ENCODE measurements around the gene MRPL19. TPM values are rescaled to one million over a fixed set of nuclear protein-coding genes. Genes with fewer than 3 reads are reported as not detected.
"Not testable (repeated sequence)": the region's sequence is repeated elsewhere in the genome, so short reads cannot be mapped to it uniquely, and the experiment has no call there.

The MRPL19 gene
- polyA plus RNA-seq, 1 donor (not counting 4 experiments of a cell fraction or from before 2014, with no cell fraction given): 84.0 TPM

DNA sequence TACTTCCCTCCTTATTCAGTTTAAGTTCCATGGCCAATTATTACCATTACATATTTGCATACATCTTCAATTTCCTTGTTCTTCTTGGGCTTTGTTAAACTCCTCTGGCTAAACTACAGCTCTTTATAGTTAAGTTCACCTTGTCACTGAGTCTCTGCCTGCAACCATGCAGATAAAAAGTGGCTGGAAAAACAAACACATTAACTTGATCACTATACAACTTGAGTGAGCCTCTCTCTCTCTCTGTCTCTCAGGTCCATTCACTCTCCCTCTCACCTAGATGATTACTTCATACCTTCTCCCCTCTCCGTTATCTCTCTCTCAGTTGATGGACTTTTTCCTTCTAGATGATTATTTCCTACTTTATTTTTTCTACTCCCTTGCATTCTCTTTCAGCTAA is 33.8 kb downstream of the MRPL19 start:
- dilution Hi-C loops (cut with MboI; ENCODE audit: extremely low pct_ligation_motif_present, low sequenced_read_pairs): no loop called here
- no peak for FAIRE-seq

DNA sequence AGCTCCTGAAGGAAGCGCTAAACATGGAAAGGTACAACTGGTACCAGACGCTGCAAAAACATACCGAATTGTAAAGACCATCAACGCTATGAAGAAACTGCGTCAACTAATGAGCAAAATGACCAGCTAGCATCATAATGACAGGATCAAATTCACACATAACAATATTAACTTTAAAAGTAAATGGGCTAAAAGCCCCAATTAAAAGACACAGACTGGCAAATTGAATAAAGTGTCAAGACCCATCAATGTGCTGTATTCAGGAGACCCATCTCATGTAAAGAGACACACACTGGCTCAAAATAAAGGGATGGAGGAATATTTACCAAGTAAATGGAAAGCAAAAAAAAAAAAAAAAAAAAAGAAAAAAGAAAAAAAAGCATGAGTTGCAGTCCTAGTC is 36.8 kb downstream of the MRPL19 start:
- H4K20me1 ChIP-seq (ENCODE audit: control insufficient read depth, extremely low read depth, insufficient read depth, low read length); H2AFZ ChIP-seq (ENCODE audit: control insufficient read depth, low read length); H3K36me3 ChIP-seq (ENCODE audit: control insufficient read depth in 2 of 2, extremely low read depth in 1 of 2, insufficient read depth in 2 of 2, low read length in 2 of 2); H3K4me1 ChIP-seq (ENCODE audit: control insufficient read depth, extremely low read depth, insufficient read depth, low read length); H3K9ac ChIP-seq (ENCODE audit: control insufficient read depth, extremely low read depth, insufficient read depth, low read length); H3K79me2 ChIP-seq (ENCODE audit: control insufficient read depth, insufficient read depth, low read length); DNase-seq (ENCODE audit: low read depth, low spot score); H3K27me3 ChIP-seq (ENCODE audit: control insufficient read depth, extremely low read depth, insufficient read depth, low read length); dilution Hi-C loops (cut with MboI; ENCODE audit: extremely low pct_ligation_motif_present, low sequenced_read_pairs); H3K9me3 ChIP-seq (ENCODE audit: control insufficient read depth, low read depth, low read length); H3K4me2 ChIP-seq (ENCODE audit: control insufficient read depth, extremely low read depth, insufficient read depth, low read depth, low read length); H3K4me3 ChIP-seq (ENCODE audit: control insufficient read depth in 2 of 3, extremely low read depth in 1 of 3, insufficient read depth in 2 of 3, low read depth in 1 of 3, low read length in 3 of 3); H3K9me1 ChIP-seq (ENCODE audit: control insufficient read depth, extremely low read depth, insufficient read depth, low read length); FAIRE-seq; H3K27ac ChIP-seq (ENCODE audit: control insufficient read depth, insufficient read depth, low read length): not testable (repeated sequence)

More for the DNA sequence above, 33.8 kb downstream of the MRPL19 start:
- H3K9me3 ChIP-seq (ENCODE audit: control insufficient read depth, low read depth, low read length): no peaks in the 10 kb centered on the region
- H2AFZ ChIP-seq (ENCODE audit: control insufficient read depth, low read length): no peak overlapping the region
- TF ChIP-seq CTCF (optimal IDR thresholded peaks at IDR 0.05 in 1 of 3, IDR thresholded peaks at IDR 0.05 in 1 of 3, conservative IDR thresholded peaks at IDR 0.05 in 1 of 3; ENCODE audit: extremely low read depth in 1 of 3, insufficient read depth in 2 of 3, low read length in 3 of 3): no peak
- TF ChIP-seq EZH2 (IDR thresholded peaks at IDR 0.05; ENCODE audit: low read length): no peak
- no peak overlapping the region for H3K4me2 ChIP-seq (ENCODE audit: control insufficient read depth, extremely low read depth, insufficient read depth, low read depth, low read length)
- H3K4me1 ChIP-seq (ENCODE audit: control insufficient read depth, extremely low read depth, insufficient read depth, low read length): no peaks in the 10 kb centered on the region
- DNase-seq (ENCODE audit: low read depth, low spot score): no peak
- H3K79me2 ChIP-seq (ENCODE audit: control insufficient read depth, insufficient read depth, low read length): no peaks in the 10 kb centered on the region
- no peak overlapping the region for H3K9ac ChIP-seq (ENCODE audit: control insufficient read depth, extremely low read depth, insufficient read depth, low read length)
- H3K36me3 ChIP-seq (ENCODE audit: control insufficient read depth in 2 of 2, extremely low read depth in 1 of 2, insufficient read depth in 2 of 2, low read length in 2 of 2): peaks cover 0 to 2% of the 10 kb centered on the region in 2 experiments
- no peaks in the 10 kb centered on the region for H3K27me3 ChIP-seq (ENCODE audit: control insufficient read depth, extremely low read depth, insufficient read depth, low read length)
- no peak overlapping the region for H3K4me3 ChIP-seq (ENCODE audit: control insufficient read depth in 2 of 3, extremely low read depth in 1 of 3, insufficient read depth in 2 of 3, low read depth in 1 of 3, low read length in 3 of 3)
- H3K27ac ChIP-seq (ENCODE audit: control insufficient read depth, insufficient read depth, low read length): no peak overlapping the region
- H4K20me1 ChIP-seq (ENCODE audit: control insufficient read depth, extremely low read depth, insufficient read depth, low read length): no peaks in the 10 kb centered on the region
- no peaks in the 10 kb centered on the region for H3K9me1 ChIP-seq (ENCODE audit: control insufficient read depth, extremely low read depth, insufficient read depth, low read length)

DNA sequence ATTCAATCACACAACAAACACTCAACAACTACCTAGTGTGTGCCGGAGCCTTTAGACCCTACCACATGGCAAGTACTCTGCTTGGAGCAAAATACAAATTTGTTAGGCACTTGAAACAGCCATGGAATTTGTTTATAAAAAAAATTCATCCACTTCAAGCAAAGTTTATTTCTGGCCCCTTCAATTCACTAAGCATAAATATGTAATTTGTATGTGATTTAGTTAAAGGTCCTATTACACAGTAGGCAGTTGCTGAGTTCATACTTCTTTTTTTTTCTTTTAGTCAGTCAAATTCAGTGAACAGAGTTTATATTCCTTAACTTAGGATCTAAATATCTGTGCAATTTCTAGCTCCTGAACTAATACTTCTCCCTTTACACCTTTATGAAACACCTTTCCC is 41.6 kb downstream of the MRPL19 start:
- no peak for DNase-seq (ENCODE audit: low read depth, low spot score)
- FAIRE-seq: no peak
- Histone ChIP-seq H4K20me1 (ENCODE audit: control insufficient read depth, extremely low read depth, insufficient read depth, low read length) (no peaks in the 10 kb centered on the region), H3K4me1 (ENCODE audit: control insufficient read depth, extremely low read depth, insufficient read depth, low read length) (no peaks in the 10 kb centered on the region), H2AFZ (ENCODE audit: control insufficient read depth, low read length) (no peak overlapping the region), H3K27ac (ENCODE audit: control insufficient read depth, insufficient read depth, low read length) (no peak overlapping the region), H3K27me3 (ENCODE audit: control insufficient read depth, extremely low read depth, insufficient read depth, low read length) (no peaks in the 10 kb centered on the region), H3K36me3 (ENCODE audit: control insufficient read depth in 2 of 2, extremely low read depth in 1 of 2, insufficient read depth in 2 of 2, low read length in 2 of 2) (peaks cover 0 to 1% of the 10 kb centered on the region in 2 experiments), H3K4me2 (ENCODE audit: control insufficient read depth, extremely low read depth, insufficient read depth, low read depth, low read length) (no peak overlapping the region), H3K9me1 (ENCODE audit: control insufficient read depth, extremely low read depth, insufficient read depth, low read length) (no peaks in the 10 kb centered on the region), H3K4me3 (ENCODE audit: control insufficient read depth in 2 of 3, extremely low read depth in 1 of 3, insufficient read depth in 2 of 3, low read depth in 1 of 3, low read length in 3 of 3) (no peak overlapping the region), H3K9me3 (ENCODE audit: control insufficient read depth, low read depth, low read length) (no peaks in the 10 kb centered on the region), H3K9ac (ENCODE audit: control insufficient read depth, extremely low read depth, insufficient read depth, low read length) (no peak overlapping the region), H3K79me2 (ENCODE audit: control insufficient read depth, insufficient read depth, low read length) (no peaks in the 10 kb centered on the region)
- dilution Hi-C loops (cut with MboI; ENCODE audit: extremely low pct_ligation_motif_present, low sequenced_read_pairs): no loop called here
- TF ChIP-seq CTCF (optimal IDR thresholded peaks at IDR 0.05 in 1 of 3, IDR thresholded peaks at IDR 0.05 in 1 of 3, conservative IDR thresholded peaks at IDR 0.05 in 1 of 3; ENCODE audit: extremely low read depth in 1 of 3, insufficient read depth in 2 of 3, low read length in 3 of 3): no peak
- no peak for TF ChIP-seq EZH2 (IDR thresholded peaks at IDR 0.05; ENCODE audit: low read length)
